ENCODE data around the gene LRMDA. TPM values are rescaled to one million over a fixed set of nuclear protein-coding genes. Genes with fewer than 3 reads are reported as not detected.
A peak's percentile ranks its signal among the peaks of the same experiment; 100 is the strongest.

LRMDA gene
- total RNA-seq, 2 donors from 2014 or later, result 12.2 to 25.4 TPM

GRCh38 chr10:76278811-76279460, 847.5 kb downstream of the LRMDA start:
- H3K4me3 ChIP-seq, result no peak overlapping the region
- WGBS, 2 donors, result 18 to 33% methylated on average over 1 of the region's 1 CpG
- intact Hi-C loops (cut with DNase I), result no loop called here
- no peak for TF ChIP-seq POLR2A (IDR thresholded peaks at IDR 0.05)
- TF ChIP-seq, protein P1, sequence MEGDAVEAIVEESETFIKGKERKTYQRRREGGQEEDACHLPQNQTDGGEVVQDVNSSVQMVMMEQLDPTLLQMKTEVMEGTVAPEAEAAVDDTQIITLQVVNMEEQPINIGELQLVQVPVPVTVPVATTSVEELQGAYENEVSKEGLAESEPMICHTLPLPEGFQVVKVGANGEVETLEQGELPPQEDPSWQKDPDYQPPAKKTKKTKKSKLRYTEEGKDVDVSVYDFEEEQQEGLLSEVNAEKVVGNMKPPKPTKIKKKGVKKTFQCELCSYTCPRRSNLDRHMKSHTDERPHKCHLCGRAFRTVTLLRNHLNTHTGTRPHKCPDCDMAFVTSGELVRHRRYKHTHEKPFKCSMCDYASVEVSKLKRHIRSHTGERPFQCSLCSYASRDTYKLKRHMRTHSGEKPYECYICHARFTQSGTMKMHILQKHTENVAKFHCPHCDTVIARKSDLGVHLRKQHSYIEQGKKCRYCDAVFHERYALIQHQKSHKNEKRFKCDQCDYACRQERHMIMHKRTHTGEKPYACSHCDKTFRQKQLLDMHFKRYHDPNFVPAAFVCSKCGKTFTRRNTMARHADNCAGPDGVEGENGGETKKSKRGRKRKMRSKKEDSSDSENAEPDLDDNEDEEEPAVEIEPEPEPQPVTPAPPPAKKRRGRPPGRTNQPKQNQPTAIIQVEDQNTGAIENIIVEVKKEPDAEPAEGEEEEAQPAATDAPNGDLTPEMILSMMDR (IDR thresholded peaks at IDR 0.05), result no peak
- H3K36me3 ChIP-seq (replicated peaks in 1 of 2; ENCODE audit: insufficient read depth in 1 of 2, low read depth in 2 of 2), result no peaks in the 10 kb centered on the region
- no peak overlapping the region for H3K27ac ChIP-seq
- no peaks in the 10 kb centered on the region for H3K9me3 ChIP-seq
- H3K4me1 ChIP-seq, result peaks cover 19% of the 10 kb centered on the region
- no peaks in the 10 kb centered on the region for H3K27me3 ChIP-seq
- no peak for DNase-seq
- ATAC-seq, result no peak

DNA sequence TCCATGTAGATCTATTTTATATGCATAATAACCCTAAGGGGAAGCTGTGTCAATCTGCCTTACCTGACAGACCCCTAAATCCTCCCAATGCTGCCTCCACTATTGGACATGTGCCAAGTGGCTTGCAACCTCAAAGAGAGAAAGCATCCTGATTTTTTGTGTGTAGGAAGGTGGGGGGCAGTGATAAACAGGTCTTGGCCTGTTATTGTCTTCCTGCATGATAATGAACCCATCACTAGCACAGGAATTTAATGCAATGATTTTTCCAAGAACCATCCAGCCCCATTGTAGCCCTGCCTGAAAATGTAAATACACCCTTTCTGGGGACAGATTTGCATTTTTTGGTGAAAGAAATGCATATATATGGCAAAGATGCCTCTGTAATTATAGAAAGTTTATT, 850.2 kb downstream of the LRMDA start:
- Histone ChIP-seq H3K9me3 (no peaks in the 10 kb centered on the region), H3K27me3 (no peaks in the 10 kb centered on the region), H3K4me1 (peaks cover 19% of the 10 kb centered on the region), H3K4me3 (no peak overlapping the region), H3K27ac (peak overlapping the region in 2 of 4 donors; percentile 15 to 35), H3K36me3 (replicated peaks in 1 of 2; ENCODE audit: insufficient read depth in 1 of 2, low read depth in 2 of 2) (no peaks in the 10 kb centered on the region)
- intact Hi-C loops (cut with DNase I), result no loop called here
- ATAC-seq, result no peak
- no peak for TF ChIP-seq POLR2A (IDR thresholded peaks at IDR 0.05)
- TF ChIP-seq, protein P1 (IDR thresholded peaks at IDR 0.05), result no peak
- no peak for DNase-seq

GRCh38 chr10:76282061-76283025, 850.9 kb downstream of the LRMDA start:
- peaks cover 19% of the 10 kb centered on the region for H3K4me1 ChIP-seq

DNA sequence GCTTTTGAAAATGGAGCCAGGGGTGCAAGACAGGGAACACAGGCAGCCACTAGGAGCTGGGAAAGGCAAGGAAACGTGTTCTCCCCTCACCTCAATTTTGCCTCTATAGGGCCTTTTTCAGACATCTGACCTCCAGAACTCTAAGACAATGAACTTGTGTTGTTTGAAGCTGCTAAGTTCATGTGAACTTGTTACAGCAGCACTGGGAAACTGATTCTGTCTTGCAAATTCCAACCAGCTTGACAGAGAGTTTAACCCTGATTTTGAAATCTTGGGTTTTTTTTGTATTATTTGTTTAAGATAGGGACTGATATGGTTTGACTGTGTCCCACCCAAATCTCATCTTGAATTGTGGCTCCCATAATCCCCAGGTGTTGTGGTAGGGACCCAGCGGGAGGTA, 852.9 kb downstream of the LRMDA start:
- Histone ChIP-seq H3K27me3 (no peaks in the 10 kb centered on the region), H3K27ac (no peak overlapping the region), H3K36me3 (replicated peaks in 1 of 2; ENCODE audit: insufficient read depth in 1 of 2, low read depth in 2 of 2) (no peaks in the 10 kb centered on the region), H3K9me3 (no peaks in the 10 kb centered on the region), H3K4me3 (no peak overlapping the region), H3K4me1 (peaks cover 19% of the 10 kb centered on the region)
- no peak for TF ChIP-seq POLR2A (IDR thresholded peaks at IDR 0.05)
- TF ChIP-seq, protein P1 (IDR thresholded peaks at IDR 0.05), result no peak
- intact Hi-C loops (cut with DNase I), result no loop called here
- no peak for ATAC-seq
- no peak for DNase-seq
- WGBS, 2 donors, result 93 to 100% methylated on average over 2 of the region's 2 CpGs

More at GRCh38 chr10:76282061-76283025, 850.9 kb downstream of the LRMDA start:
- H3K4me3 ChIP-seq, result no peak overlapping the region
- no peak for TF ChIP-seq POLR2A (IDR thresholded peaks at IDR 0.05)
- TF ChIP-seq, protein P1 (IDR thresholded peaks at IDR 0.05), result no peak
- no peaks in the 10 kb centered on the region for H3K27me3 ChIP-seq
- H3K27ac ChIP-seq, result peak overlapping the region in 3 of 4 donors; percentile 15 to 57 (median 43)
- no peaks in the 10 kb centered on the region for H3K36me3 ChIP-seq (replicated peaks in 1 of 2; ENCODE audit: insufficient read depth in 1 of 2, low read depth in 2 of 2)
- DNase-seq (peak in 3 of 4 donors; percentile 14 to 30 (median 22)), ATAC-seq (peak; percentile 68)
- 11 to 18% methylated on average over 13 of the region's 13 CpGs for WGBS, 2 donors
- intact Hi-C loops (cut with DNase I), result no loop called here
- no peaks in the 10 kb centered on the region for H3K9me3 ChIP-seq

Data from body of pancreas (tissue), 4 donors.